ENCODE measurements around the gene CLOCK. TPM values are rescaled to one million over a fixed set of nuclear protein-coding genes. Genes with fewer than 3 reads are reported as not detected.

CLOCK gene
- total and polyA plus RNA-seq, 10 of the 15 experiments (the other 5 are each of a cell fraction or from before 2014, with no cell fraction given) = 2.8 to 11.7 (median 10.4) TPM

DNA sequence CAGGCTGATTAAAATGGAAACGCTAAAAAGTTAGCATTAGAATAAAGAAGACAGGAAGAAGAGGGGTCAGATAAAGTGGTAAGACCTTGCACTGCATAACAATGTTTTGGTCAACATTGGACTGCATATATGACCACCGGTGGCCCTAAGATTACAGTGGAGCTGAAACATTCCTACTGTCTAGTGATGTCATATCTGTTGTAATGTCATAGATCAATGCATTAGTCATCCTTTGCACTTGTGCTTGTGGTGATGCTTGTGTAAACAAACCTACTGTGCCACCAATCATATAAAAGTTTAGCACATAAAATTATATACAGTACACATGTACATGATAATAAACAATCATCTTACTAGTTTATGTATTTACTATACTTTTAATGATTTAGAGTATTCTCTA, 78.0 kb downstream of the CLOCK start:
- WGBS (ENCODE audit: insufficient coverage, insufficient replicate concordance, low lambda C conversion rate, missing lambda C conversion rate) = 98% methylated on average over 2 of the region's 2 CpGs
- ChIA-PET CTCF (no interaction called here), POLR2A (no interaction called here), SMC1A (ENCODE audit: uncharacterized antibody, unreplicated experiment) (interaction anchor here (1.5 kb wide), 1 partner anchor 397 kb away, joined by 3 read pairs; no protein-coding TSS in a partner anchor), RAD21 (ENCODE audit: unreplicated experiment) (no interaction called here)
- Histone ChIP-seq H3K4me2 (ENCODE audit: control insufficient read depth, insufficient read depth) (no peak overlapping the region), H3K4me1 (ENCODE audit: control insufficient read depth, insufficient read depth, low read length) (no peaks in the 10 kb centered on the region), H3K27ac (ENCODE audit: control insufficient read depth, insufficient read depth) (no peak overlapping the region), H2AFZ (ENCODE audit: control insufficient read depth, low read depth, low read length) (no peak overlapping the region), H3K79me2 (ENCODE audit: control insufficient read depth, insufficient read depth, low read length) (no peaks in the 10 kb centered on the region), H3K9me3 (replicated peaks; ENCODE audit: control insufficient read depth, insufficient read depth, low read length) (peaks cover 2% of the 10 kb centered on the region; the same call in 2 of the 3 replicates), H3K36me3 (ENCODE audit: control insufficient read depth in 2 of 2, insufficient read depth in 2 of 2, low read length in 1 of 2) (peaks cover 1 to 7% of the 10 kb centered on the region in 2 experiments; a peak in 2 of 4 replicates), H4K20me1 (ENCODE audit: control insufficient read depth, insufficient read depth) (no peaks in the 10 kb centered on the region), H3K9ac (ENCODE audit: control insufficient read depth, insufficient read depth, low read length) (no peak overlapping the region), H3K27me3 (replicated peaks in 1 of 2; ENCODE audit: control insufficient read depth in 2 of 2, insufficient read depth in 2 of 2, low read length in 1 of 2) (no peaks in the 10 kb centered on the region), H3K4me3 (no peak overlapping the region)
- in situ Hi-C loops (cut with MboI) = no loop called here
- TF ChIP-seq DPF2 (IDR thresholded peaks at IDR 0.05) (no peak), SMAD1 (IDR thresholded peaks at IDR 0.05; ENCODE audit: low read depth, partially characterized antibody) (no peak), NFIC (IDR thresholded peaks at IDR 0.05; ENCODE audit: low read depth, low read length) (no peak), EZH2 (IDR thresholded peaks at IDR 0.05; ENCODE audit: borderline replicate concordance, control insufficient read depth, low read depth, low read length) (no peak), ZZZ3 (IDR thresholded peaks at IDR 0.05; ENCODE audit: control insufficient read depth, insufficient read length, low read depth) (no peak), YBX1 (IDR thresholded peaks at IDR 0.05) (no peak), RUNX3 (IDR thresholded peaks at IDR 0.05; ENCODE audit: low read length) (no peak), TBL1XR1 (IDR thresholded peaks at IDR 0.05; ENCODE audit: low read depth, low read length) (no peak), SUZ12 (IDR thresholded peaks at IDR 0.05; ENCODE audit: unreplicated experiment) (no peak), MTA3 (IDR thresholded peaks at IDR 0.05; ENCODE audit: borderline replicate concordance, low read length) (no peak), IKZF2 (IDR thresholded peaks at IDR 0.05) (no peak), NFXL1 (IDR thresholded peaks at IDR 0.05; ENCODE audit: borderline replicate concordance) (no peak)
- TF ChIP-seq, protein P1, sequence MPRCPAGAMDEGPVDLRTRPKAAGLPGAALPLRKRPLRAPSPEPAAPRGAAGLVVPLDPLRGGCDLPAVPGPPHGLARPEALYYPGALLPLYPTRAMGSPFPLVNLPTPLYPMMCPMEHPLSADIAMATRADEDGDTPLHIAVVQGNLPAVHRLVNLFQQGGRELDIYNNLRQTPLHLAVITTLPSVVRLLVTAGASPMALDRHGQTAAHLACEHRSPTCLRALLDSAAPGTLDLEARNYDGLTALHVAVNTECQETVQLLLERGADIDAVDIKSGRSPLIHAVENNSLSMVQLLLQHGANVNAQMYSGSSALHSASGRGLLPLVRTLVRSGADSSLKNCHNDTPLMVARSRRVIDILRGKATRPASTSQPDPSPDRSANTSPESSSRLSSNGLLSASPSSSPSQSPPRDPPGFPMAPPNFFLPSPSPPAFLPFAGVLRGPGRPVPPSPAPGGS (IDR thresholded peaks at IDR 0.05; ENCODE audit: borderline replicate concordance, insufficient read depth, low read depth, low read length, poor library complexity, severe bottlenecking) = no peak
- no TSS peak for BruUV-seq (replicated peaks)
- intact Hi-C loops (cut with micrococcal nuclease; ENCODE audit: unreplicated experiment) = no loop called here
- FAIRE-seq (no peak), ATAC-seq (no peak), DNase-seq (ENCODE audit: low read depth, low spot score) (no peak)
